ENCODE measurements around the gene SCOC.

DNA sequence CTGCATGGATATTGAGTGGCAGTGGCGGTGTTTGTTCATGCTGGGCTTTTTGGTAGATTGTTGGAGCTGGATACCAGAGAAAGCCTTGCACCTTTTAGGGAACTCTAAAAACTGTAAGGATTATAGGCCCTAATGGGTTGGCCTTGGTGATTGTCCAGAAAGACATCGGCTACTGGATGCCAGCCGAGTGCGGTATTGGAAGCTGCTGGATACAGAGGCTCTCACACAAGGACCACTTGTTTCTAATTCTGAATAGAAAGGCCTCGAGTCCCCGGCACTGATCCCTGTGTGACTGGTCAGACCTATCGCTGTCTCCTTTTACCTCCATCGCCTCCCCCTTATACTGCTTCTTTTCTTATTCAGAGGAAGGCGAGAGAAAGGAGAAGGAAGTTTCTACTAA is 27.3 kb upstream of the SCOC start:
- TF ChIP-seq, protein P1, sequence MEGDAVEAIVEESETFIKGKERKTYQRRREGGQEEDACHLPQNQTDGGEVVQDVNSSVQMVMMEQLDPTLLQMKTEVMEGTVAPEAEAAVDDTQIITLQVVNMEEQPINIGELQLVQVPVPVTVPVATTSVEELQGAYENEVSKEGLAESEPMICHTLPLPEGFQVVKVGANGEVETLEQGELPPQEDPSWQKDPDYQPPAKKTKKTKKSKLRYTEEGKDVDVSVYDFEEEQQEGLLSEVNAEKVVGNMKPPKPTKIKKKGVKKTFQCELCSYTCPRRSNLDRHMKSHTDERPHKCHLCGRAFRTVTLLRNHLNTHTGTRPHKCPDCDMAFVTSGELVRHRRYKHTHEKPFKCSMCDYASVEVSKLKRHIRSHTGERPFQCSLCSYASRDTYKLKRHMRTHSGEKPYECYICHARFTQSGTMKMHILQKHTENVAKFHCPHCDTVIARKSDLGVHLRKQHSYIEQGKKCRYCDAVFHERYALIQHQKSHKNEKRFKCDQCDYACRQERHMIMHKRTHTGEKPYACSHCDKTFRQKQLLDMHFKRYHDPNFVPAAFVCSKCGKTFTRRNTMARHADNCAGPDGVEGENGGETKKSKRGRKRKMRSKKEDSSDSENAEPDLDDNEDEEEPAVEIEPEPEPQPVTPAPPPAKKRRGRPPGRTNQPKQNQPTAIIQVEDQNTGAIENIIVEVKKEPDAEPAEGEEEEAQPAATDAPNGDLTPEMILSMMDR (IDR thresholded peaks at IDR 0.05; ENCODE audit: insufficient read depth, low read length, poor library complexity, severe bottlenecking): no peak
- no peak for TF ChIP-seq EZH2phosphoT487 (conservative IDR thresholded peaks at IDR 0.05; ENCODE audit: low read length)

Data from SU-DHL-6 (cell line).